Measurements from ENCODE around the gene DBH.

DBH gene

DNA sequence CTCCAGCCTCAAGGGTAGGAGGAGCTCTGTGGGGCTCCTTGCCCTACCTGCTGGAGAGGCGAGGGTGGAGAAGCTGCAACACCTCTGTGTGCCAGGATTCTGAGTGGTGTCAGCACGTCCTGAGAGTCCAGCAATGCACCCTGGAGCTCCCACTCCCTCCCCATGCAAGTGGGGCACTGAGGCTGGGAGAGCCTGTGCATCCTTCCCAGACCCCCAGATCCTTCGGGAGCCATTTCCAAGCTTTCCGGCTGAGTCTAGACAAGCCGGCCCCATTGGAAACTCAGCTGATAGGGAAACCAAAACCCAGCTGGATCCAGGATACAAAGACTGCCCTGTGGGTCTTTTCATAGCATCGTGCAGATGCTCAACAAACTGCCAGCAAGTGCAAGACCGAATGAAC lies 28.8 kb upstream of the DBH start:
- ChIA-PET POLR2A (ENCODE audit: low non-redundant PET) (no interaction called here), CTCF (interaction anchor here (0.6 kb wide), 1 partner anchor 77 kb away, joined by 3 read pairs; no protein-coding TSS in a partner anchor)
- no peak for DNase-seq (ENCODE audit: low spot score)
- no peak overlapping the region for H3K27ac ChIP-seq
- TF ChIP-seq, protein P1, sequence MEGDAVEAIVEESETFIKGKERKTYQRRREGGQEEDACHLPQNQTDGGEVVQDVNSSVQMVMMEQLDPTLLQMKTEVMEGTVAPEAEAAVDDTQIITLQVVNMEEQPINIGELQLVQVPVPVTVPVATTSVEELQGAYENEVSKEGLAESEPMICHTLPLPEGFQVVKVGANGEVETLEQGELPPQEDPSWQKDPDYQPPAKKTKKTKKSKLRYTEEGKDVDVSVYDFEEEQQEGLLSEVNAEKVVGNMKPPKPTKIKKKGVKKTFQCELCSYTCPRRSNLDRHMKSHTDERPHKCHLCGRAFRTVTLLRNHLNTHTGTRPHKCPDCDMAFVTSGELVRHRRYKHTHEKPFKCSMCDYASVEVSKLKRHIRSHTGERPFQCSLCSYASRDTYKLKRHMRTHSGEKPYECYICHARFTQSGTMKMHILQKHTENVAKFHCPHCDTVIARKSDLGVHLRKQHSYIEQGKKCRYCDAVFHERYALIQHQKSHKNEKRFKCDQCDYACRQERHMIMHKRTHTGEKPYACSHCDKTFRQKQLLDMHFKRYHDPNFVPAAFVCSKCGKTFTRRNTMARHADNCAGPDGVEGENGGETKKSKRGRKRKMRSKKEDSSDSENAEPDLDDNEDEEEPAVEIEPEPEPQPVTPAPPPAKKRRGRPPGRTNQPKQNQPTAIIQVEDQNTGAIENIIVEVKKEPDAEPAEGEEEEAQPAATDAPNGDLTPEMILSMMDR (conservative IDR thresholded peaks at IDR 0.05; ENCODE audit: low read depth), result no peak

DNA sequence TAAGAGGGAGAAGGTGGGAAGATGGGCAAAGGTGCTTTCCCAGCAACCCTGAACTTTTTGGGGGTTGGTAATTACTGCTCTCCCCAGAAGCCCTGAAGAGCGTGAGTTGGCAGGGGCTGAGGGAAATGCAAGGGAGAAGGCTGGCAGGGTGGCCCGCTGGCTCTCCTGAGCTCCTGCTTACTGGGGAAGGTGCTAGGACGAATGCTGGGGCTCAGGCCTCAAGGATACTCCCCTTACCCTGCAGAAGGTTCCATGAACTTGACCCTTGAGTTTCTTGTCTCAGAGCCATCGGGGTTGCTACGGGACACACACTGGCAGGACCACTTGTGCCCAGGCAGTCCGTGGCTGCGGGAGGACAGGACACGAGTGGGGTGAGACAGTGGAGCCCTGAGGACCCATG lies 28.2 kb upstream of the DBH start:
- POLR2A ChIA-PET (ENCODE audit: low non-redundant PET), result no interaction called here

DNA sequence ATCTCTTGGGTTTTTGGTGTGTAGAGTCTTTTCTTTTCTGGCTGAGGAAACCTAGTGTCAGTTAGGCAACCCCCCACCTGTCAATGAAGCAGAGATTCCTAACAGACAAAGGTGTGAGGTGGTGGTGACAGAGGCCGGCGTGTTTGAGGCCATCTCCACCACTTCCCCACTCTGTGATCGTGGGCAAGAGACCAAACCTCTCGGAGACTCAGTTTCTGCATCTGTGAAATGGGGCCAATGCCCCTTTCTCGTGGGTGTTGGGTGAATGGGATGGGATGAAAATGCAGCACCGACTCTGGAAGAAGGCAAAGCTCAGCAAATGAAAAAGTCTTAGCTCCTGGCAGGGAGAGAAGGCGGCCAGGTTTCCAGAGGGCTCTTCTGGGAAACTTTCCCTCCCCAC lies 27.8 kb upstream of the DBH start:
- H3K27ac ChIP-seq, result no peak overlapping the region
- CTCF ChIA-PET, result interaction anchor here (0.6 kb wide), 1 partner anchor 514 kb away, joined by 3 read pairs; no protein-coding TSS in a partner anchor
- TF ChIP-seq, protein P1 (conservative IDR thresholded peaks at IDR 0.05; ENCODE audit: low read depth), result no peak
- no peak for DNase-seq (ENCODE audit: low spot score)
- POLR2A ChIA-PET (ENCODE audit: low non-redundant PET), result no interaction called here

More for the DNA sequence above, 28.2 kb upstream of the DBH start:
- H3K27ac ChIP-seq, result no peak overlapping the region
- DNase-seq (ENCODE audit: low spot score), result no peak
- TF ChIP-seq, protein P1 (conservative IDR thresholded peaks at IDR 0.05; ENCODE audit: low read depth), result no peak
- CTCF ChIA-PET, result no interaction called here

DNA sequence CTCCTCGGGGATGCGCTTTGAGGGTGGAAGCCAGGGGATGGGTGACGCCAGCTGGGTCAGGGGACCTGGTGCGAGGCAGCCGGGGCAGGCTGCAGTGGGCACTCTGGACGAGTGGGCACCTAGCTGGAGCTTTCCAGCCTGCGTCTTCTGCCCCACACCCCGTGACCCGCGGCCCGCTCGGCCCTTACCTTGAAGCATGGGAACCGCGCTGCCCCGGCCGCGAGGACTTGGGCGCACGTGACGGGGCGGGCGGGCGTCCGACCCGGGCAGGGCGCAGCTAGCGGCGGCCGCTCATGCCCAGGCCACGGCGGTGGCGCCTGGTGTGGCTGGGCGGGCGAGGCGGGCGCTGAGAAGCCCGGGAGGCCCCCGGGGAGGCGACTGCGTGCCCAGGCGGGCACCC lies 27.3 kb upstream of the DBH start:
- no peak for DNase-seq (ENCODE audit: low spot score)
- ChIA-PET CTCF (interaction anchor here (0.6 kb wide), 1 partner anchor 515 kb away, joined by 3 read pairs; no protein-coding TSS in a partner anchor), POLR2A (ENCODE audit: low non-redundant PET) (no interaction called here)
- TF ChIP-seq, protein P1 (conservative IDR thresholded peaks at IDR 0.05; ENCODE audit: low read depth), result no peak
- no peak overlapping the region for H3K27ac ChIP-seq

DNA sequence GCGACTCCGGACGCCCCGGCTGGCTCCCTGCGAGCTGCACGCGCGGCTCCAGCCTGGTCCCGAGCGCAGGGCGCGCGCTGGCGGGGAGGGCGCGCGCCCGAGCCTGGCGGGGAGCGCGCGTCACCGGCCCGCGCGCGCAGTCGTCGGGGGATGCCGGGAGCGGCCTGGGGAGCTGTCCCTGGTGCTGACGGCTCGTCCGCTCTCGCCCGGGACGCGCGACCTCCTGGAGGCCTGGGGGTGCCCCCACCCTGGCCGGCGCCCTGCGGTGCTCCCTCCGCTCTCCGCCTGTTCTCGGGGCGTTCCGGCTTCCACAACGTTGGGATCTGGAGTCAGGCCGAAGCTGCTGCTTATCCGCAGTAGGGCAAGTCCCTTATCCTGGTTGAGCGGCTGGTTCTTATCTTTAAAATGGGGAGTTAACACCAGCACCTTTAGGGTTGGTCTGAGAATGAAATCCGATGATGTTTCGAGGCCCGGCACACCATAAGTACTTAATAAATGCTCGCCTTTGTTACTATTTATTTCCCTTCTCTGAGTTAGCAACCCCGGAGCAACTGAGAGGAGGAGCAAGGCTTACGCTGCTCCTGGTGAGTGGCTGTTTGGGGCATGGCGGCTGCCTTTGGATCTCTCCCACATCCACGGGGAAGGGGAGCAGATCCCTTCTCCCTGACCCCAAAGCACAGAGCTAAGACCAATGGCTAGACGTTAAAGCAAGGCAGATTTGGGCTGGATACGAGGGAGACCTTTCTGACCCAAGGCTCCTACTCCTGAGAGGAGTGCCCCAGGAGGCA lies 26.7 kb upstream of the DBH start, which contains the start of gene FAM163B:
Gene FAM163B, minus strand, starts transcription at position 79 of the 788 bp plus-strand sequence. CDS start 29,166 bp downstream, outside the sequence.
- no peak within 1 kb of the TSS for H3K27ac ChIP-seq
- ChIA-PET CTCF (no interaction called here), POLR2A (ENCODE audit: low non-redundant PET) (no interaction called here)
- TF ChIP-seq, protein P1 (conservative IDR thresholded peaks at IDR 0.05; ENCODE audit: low read depth), result no peak
- DNase-seq (ENCODE audit: low spot score), result peak; percentile 73

DNA sequence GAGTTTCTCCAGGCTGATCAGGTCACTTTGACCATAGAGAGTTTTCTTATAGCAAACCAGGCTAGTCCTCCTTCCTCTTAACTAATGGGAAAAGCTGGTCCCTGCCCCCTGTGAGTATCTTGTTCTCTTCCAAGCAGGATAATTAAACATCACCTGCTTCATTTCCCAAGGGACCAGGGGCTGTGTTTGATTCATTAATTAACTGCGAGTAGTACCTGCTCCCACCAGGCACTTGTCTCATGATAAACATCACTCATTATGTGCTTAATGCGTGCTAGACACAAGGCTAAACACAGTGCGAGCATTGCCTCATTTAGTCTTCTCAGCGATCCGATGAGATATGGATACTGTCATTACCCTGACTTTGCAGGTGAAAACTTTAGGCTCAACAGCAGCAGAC lies 25.3 kb upstream of the DBH start:
- CTCF ChIA-PET, result no interaction called here
- DNase-seq (ENCODE audit: low spot score), result no peak
- H3K27ac ChIP-seq, result no peak overlapping the region
- POLR2A ChIA-PET (ENCODE audit: low non-redundant PET), result no interaction called here
- TF ChIP-seq, protein P1 (conservative IDR thresholded peaks at IDR 0.05; ENCODE audit: low read depth), result no peak

Measured in RWPE1 (cell line).